DMS153 treated with DMSO at 0.1 percent for 48 hours (cell line): ENCODE results near the gene SP8.

ENCODE experiments used
- DNase-seq: peaks from one replicate; lab custom pipeline; 2025; ENCODE audit not compliant: unreplicated experiment; lab: John Stamatoyannopoulos, UW

The SP8 gene

GRCh38 chr7:20795361-20795760, 8.7 kb upstream of the SP8 start:
- DNase-seq: no peak

DNA sequence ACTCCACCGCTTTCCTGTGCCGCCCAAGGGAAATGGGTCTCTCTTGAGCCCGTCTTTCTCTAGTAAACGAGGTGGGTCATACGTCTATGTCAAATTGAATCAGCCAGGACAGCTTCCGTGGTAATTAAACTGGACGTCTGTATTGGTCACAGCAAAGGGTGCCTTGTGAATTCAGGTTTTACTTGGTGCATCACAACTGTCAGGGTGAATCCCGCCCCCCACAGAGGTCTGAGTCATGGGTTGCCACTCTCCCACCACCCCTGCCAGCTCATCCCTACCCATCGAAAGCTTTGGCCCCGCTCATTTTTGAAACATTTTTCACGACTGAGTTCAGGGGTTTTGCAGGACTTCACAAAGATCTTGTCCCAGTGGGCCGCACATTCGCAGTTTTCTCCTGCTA, 8.0 kb upstream of the SP8 start:
- DNase-seq: no peak

GRCh38 chr7:20793694-20794394, 7.2 kb upstream of the SP8 start:
- no peak for DNase-seq

GRCh38 chr7:20793248-20793647, 6.6 kb upstream of the SP8 start:
- DNase-seq: no peak

DNA sequence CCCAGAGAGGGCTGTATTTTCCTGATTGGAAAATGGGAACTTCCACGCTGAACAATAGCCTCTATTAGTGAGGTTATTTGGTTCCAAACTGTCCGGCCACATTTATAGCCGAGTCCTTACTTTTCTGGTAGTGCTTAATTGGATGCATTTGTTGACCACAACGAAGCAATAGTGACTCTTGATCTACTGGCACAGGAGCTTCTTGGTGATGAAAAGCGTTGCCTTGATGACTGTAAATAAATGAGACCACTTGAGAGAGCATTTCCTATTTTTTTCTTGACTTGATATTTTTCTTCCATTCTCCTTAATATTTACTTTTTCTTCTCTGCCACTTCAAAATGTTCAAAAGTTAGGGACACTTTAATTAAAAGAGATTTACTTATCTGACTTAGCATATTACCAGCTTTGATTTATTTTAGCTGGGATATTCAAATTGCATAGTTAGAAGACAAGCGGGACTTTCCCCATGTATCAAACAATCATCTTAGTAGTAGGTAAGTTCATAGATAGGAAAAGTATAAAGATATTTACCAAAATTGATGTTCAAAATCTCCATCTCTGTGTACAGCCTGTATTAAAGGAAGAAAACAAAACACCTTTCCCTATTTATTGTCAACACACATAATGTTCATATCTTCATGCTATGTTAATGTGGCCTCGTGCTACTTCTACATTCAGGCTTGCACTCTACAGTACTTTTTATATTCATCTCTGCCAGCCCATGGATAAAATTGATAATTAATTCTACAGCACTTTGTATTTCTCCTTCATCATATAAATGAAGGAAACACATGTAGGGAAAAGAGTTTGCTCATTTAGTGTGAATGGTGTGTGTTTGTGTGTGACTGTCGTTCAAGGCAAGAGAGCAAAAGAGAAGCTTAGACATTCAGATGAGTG, 5.1 kb upstream of the SP8 start:
- DNase-seq: no peak

DNA sequence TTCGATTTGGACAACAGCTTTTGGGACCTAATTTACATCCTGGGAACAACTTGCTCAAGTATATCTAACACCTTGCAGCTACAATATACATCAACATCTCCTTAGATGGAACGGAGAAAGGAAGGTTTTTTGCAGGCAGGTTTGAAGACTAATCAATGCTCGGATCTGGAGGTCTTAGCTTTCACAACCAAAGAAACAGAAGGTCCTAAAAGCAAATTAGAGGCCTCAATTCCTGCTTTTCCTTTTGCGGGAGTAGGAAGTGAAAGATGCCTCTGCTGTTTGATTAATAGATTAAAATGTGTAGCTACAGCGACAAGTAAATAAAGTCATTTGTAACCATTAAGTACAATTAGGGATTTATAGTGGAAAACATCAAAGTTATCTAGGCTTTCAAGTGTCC, 3.7 kb upstream of the SP8 start:
- DNase-seq: no peak

DNA sequence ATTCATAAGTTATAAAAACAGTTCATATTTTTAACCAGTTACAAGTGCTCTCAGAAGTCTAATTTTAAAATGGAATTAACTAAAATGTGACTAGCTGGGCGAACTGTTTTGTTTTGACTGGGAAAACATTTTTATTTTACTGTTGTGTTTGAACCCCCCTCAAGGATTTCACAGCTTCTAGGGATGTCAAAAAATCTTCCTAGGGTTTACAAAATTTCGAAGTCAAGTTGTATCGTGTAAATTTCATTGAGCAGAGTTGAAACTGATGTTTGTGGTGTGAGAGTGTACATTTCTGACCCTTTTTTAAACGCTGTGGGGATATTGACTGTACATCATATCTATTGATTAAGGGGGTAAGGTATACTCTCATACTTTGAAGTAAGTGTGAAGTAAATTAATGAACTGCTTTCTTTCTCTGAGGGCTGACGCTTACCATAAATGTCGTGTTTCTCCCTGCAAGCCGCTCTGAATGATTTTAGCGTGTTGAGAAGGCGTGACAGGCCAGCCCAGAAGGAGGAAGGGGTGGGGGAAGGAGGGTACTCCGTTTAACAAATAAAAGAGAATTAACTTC, 1.8 kb upstream of the SP8 start:
- DNase-seq: no peak

GRCh38 chr7:20787660-20788419, 1.2 kb upstream of the SP8 start:
- DNase-seq: peak; percentile 53

- no peak for DNase-seq
These were observed 286 bp downstream of the SP8 start for GRCh38 chr7:20786421-20786778.

DNA sequence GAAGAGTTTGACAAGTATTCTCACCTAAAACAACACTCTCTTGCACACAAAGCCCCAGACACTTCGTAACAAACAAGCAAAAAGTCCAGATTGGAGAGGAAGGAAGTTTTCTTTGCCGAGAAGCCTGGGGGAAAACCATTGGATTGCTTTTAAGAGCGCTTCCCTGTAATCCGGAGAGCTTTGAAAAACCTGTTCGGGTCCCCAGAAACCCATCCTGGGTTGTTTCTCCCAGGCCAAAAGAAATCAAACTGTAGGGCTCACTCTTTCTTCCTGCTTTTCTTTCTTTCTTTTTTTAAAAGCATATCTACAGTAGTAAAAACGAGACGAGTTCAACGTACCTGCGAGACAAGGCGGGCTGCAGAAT, 655 bp downstream of the SP8 start:
- DNase-seq: peak; percentile 21

DNA sequence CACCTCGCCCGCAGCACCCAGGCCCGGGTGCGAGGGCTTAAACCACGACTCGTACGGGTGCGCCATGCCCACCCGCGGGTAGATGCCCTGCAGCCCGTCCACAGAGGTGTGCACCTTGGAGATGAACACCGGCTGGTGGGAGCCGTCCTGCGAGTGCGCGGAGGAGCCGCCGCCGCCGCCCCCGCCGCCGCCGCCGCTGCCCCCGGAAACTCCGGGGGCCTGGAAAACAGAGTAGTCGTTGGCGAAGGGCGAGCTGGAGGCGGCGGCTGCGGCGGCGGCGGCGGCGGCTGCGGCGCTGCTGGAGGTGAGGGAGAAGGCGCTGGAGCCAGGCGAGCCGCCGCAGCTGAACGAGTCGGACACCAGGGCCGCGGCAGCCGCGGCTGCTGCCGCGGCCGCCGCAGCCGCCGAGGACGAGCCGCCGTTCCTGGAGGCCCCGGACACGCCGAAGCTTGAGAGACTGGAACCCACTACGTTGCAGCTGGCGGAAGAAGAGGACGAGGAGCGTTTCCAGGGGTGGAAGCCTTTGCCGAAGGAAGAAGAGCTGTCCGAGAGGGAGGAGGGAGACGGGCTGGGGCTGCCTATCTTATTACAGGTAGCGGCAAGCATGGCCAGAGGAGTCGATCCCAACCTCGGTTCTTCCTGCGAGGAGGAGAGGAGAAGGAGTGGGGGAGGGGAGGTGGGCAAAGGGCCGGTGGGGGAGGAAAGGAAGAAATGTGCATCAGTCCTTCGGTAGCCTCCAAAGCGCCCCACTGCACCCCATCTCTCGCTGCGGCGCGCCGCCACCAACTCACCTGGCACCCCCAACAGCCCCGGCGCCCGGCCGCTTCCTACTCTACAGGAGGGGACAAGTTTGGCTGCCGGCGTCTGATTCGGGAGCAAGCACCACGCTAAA, 1.3 kb downstream of the SP8 start:
- peak; percentile 29 for DNase-seq

- peak; percentile 55 for DNase-seq
These were observed 2.1 kb downstream of the SP8 start for GRCh38 chr7:20784388-20785156.

DNA sequence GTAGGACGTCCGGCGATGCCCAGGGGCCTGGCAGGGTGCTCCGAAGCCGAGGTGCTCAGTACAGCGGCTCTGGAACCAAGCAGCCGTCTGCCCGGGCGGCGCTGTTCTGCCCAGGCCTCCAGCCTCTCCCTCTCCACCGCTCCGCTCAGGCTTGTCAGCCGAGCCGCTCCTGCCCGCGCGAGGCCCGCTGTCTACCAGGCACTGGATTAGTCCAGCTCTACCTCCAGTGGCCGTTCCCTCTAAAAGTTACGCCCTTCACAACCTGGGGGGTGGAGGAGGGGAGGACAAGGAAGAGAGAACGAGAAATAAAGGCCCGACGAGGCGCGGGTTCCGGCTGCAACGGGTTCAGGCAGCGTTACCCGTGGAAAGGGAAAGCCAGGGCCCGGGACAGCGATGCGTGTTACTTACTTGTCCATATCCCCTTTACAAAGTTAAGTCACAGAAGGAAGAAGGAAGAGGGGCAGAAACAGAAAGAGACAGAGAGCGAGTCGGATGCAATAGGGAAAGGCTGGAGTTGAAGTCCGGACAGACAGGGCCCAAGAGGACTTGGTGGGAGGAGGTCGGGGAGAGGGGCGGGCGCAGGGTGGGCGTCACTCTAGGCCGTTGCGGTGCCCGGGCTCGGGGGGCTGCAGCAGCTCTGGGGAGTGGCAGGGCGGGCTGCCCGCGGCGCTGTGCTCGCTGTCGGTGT, 2.8 kb downstream of the SP8 start:
- no peak for DNase-seq

- DNase-seq: no peak
These were observed 3.5 kb downstream of the SP8 start for GRCh38 chr7:20783125-20783699.

- no peak for DNase-seq
These were observed 7.6 kb downstream of the SP8 start for GRCh38 chr7:20779041-20779440.

GRCh38 chr7:20778063-20778721, 8.5 kb downstream of the SP8 start:
- peak; percentile 58 for DNase-seq

GRCh38 chr7:20777377-20778062, 9.2 kb downstream of the SP8 start:
- no peak for DNase-seq

DNA sequence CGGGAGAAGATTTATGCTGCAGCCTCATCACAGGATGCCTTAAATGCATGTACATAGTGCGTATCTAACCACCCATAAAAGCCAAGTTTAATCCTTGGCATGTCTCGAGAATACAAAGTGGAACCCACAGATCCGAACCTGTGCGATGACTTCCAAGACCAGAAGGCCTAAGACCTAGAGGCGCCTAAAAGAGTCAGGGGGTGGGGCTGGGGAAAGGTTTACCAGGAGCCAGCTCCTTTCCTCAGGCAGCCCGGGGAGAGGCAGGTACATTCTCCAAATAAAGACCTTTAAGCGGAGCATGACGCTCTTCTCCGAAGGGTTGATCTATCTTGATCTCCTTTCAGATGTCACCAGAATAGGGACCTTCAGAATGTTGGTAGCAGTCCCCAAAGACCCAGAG, 9.7 kb downstream of the SP8 start:
- no peak for DNase-seq
